NOMO-1 treated with dmso at 0.1 percent for 144 hours (cell line): Measurements from ENCODE around the gene RPE65.
"Not testable (repeated sequence)": the region's sequence is repeated elsewhere in the genome, so short reads cannot be mapped to it uniquely, and the experiment has no call there.

Experiments used
- DNase-seq: peaks from one replicate; lab custom pipeline; 2025; ENCODE audit not compliant: unreplicated experiment; lab: John Stamatoyannopoulos, UW

RPE65 gene

DNA sequence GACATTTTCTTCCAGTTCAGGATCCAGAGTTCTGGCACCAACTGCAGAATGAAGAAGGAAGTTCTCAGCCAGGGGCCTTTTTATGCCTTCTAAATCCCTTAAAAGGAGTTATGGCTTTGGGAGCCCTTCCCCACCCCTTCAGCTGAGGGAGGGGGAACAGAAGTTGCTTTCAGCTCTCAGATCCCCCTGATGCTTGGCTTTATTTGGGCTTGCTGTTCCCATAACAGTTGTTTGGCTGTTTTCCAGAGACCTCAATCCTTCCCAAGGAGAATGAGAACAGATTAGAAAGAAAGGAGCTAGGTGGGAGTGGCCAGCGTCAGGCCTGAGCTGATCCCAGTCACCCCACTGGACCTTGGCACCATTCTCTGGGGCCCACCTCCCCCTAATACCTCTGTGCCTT is at the start of gene RPE65:
TSS of gene RPE65 (minus strand) at position 54 of the 400 bp plus-strand sequence. CDS start at position 5, 49 bp downstream.
- no peak for DNase-seq

DNA sequence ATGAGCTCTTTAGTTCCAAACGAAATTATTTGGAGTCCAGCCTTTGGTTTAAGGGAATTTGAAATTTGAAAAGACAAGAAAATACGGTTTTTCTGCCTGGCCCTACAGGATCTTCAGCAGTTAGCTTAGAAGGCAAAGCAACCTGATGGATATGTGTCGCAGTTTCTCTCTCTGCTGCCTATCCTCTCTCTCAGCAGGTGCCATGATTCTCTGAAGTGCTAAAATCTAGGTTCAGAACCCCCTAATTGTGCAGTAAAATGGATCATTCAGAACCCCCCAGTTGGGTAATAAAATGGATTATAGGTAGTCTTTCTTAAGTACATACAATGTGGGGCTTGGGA is 47.6 kb upstream of the RPE65 start:
- DNase-seq: peak; percentile 46

DNA sequence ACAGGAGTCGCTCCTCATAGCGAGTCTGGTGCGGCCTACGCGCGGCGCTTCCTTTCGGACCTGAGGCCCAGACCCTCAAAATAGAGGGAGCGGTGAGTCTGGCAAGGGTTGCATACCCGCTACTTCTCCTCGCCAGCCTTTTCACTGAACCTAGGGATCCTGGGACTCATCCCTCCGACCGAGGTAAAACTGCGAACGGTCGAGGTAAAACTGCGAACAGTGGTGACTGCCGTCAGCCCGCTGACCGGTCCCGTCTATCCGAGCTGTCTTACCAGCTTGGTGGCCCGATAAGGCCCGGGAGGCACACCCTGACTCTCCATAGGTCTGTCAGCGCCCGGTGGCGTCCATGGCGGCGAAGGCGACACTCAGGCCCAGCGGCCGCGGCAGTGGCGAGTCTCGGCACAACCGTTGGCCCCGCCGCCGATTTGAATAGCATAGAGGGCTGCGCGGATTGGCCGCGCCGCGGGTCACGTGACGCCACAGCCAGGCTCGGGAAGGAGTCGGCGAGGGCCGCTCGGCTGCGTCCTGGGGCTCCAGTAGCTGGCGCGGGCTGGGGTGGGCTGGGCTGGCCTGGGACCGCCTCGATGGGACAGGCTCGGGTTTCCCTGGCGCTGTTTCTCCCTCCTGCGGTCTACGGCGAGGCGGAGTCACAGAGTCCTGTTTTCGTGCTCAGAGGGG is 47.1 kb upstream of the RPE65 start, which contains the start of gene DEPDC1:
TSS of gene DEPDC1 (minus strand) at position 403 of the 678 bp plus-strand sequence. CDS start at position 320, 83 bp downstream.
- DNase-seq: peak; percentile 87

GRCh38 chr1:68495968-68496679 is 46.4 kb upstream of the RPE65 start:
- DNase-seq: no peak

- DNase-seq: no peak
Measured at GRCh38 chr1:68495532-68495931, 45.8 kb upstream of the RPE65 start.

DNA sequence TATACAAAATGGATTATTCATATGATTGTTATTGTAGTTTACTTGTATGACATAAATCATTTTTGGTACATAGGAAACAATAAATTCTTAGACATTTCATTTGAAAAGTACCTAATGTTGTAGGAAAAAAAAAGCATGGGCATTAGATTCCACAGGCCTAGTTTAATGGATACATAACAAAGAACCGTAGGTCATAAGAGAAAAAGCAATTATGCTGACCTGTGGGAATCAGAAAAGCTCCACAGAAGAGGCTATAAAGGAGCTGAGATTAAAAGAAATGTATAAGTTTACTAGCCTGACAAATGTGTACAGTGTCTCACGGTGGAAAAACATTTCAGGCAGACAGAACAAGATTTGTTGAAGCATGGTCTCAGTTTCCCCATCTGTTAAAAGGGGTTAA is 43.4 kb upstream of the RPE65 start:
- DNase-seq: no peak

DNA sequence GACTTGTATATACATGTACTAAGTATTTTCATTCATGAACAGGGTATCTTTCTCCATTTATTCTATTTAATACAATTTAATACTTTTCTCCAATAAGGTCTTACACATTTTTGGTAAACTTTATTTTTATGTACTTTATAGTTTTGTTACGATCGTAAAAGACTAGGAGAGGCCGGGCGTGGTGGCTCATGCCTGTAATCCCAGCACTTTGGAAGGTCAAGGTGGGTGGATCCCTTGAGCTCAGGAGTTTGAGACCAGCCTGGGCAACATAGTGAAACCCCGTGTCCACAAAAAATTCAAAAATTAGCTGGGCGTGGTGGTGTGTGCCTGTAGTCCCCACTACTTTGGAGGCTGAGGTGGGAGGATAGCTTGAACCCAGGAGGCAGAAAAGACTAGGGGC is 42.5 kb upstream of the RPE65 start:
- not testable (repeated sequence) for DNase-seq

DNA sequence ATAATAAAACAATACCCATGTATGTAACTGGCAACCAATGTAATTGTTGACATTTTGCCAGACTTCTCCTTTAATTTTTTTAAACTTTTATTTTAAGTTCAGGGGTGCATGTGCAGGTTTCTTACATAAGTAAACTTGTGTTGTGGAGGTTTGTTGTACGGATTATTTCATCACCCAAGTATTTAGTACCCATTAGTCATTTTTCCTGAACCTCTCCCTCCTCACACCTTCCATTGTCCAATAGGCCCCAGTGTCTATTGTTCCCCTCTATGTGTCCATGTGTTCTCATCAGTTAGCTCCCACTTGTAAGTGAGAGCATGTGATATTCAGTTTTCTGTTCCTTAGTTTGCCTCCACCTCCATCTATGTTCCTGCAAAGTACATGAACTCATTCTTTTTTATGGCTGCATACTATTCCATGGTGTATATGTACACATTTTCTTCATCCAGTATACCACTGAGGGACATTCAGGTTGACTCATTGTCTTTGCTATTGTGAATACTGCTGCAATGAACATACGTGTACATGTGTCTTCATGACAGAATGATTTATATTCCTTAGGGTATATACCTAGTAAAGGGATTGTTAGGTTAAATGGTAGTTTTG is 40.4 kb upstream of the RPE65 start:
- no peak for DNase-seq

DNA sequence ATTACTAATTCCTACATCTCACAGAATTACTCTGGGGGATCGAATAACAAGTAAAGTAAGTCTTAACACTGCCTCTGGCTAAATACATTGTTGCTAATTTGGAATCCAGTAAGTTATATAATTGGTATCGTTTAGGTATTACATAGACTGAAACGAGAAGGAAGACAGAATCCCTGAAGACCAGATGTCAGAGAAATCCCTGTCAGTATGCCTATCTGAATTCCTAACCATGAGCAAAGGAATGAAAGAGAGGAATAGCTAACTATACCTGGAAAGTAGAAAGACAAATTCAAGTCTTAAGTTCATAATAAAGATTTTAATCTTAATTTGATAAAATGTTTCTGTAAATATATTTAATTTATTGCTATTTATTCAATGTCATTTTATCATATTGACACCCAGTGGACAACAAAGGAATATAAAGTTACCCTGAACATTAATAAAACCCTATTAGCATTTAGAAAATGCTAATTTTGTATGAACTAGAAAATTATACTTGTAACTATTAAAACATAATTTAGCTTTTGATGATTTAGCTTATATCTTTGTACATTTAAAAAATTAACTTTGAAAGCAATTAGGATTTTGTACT is 35.8 kb upstream of the RPE65 start:
- DNase-seq: no peak

DNA sequence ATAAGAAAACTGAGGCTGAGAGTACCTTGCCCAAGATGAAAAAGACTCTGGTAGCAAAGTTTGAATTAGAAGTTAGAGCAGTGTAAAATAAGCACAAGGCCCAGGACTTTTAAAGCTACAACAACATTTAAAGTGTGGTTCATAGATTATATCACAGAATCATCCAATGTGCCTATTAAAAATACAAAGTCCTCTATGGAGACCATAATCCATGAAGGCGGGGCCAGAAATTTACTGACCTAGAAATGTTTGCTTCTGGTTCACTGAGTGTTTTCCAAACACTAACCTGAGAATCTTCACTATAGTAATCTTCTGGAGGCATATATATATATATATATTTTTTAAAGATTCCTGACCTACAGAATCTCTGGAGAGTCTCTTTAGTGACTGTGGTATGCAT is 34.9 kb upstream of the RPE65 start:
- DNase-seq: no peak

DNA sequence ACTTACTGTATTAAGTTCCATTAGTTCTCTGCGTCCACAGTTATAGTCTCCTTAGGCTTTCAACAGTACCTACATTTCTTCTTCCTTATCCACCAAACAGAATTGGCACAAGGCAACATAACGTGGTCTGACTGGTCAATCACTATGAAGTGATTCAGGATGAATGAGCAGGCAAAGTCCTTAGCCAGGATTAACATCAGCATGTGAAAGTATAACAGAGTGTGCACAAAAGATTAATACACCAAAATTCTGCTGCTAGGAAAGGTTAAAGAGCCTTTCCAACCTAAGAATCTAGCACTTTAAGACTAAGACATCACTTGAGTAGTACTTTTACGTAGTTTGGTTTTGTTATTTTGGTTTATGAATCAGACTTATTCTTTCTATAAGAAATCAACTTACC is 31.3 kb upstream of the RPE65 start:
- no peak for DNase-seq

- no peak for DNase-seq
Measured at GRCh38 chr1:68479501-68479900, 29.7 kb upstream of the RPE65 start.

GRCh38 chr1:68478662-68479061 is 28.9 kb upstream of the RPE65 start:
- DNase-seq: no peak

GRCh38 chr1:68476626-68477025 is 26.9 kb upstream of the RPE65 start:
- not testable (repeated sequence) for DNase-seq

DNA sequence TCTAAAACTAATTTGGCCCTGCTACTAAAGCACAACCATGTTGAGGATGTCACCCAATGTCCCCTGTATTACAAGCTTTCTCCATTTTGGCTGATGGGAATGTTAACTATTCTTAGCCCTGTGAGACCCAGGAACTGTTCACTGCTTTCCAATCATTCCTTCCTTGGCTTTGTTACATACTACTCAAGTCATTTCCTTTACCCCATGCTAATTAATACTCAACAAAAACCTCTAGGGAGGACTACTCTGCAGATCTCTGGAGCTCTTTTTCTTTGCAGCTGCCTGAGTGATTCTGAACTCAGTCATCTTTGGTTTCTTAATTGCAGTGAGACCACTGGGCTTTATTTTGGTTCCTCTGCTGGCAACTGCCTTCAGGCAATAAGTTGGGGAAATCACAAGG is 23.3 kb upstream of the RPE65 start:
- DNase-seq: no peak

GRCh38 chr1:68470388-68470970 is 20.7 kb upstream of the RPE65 start:
- DNase-seq: no peak

DNA sequence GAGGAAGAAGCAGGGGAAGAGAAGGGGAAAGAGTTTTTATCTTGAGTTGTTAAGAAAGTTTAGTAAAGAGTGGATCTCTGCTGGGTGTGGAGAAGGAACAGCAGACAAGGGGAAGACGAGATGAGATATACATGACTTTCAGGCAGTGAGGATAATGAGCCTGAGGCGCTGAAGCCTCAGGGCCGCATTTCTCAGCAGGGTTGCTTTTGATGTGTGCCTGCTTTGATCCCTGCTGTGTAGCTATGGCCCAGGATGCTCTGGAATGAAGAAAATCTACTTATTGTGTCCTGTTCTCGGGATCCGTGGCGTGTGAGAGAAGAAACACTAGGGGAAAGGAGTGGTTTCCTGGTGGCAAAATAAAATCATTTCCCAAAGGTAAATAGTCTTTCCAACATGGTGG is 15.1 kb upstream of the RPE65 start:
- DNase-seq: no peak

- DNase-seq: no peak
Measured at GRCh38 chr1:68460935-68461334, 11.2 kb upstream of the RPE65 start.

GRCh38 chr1:68459796-68460195 is 10.0 kb upstream of the RPE65 start:
- no peak for DNase-seq

DNA sequence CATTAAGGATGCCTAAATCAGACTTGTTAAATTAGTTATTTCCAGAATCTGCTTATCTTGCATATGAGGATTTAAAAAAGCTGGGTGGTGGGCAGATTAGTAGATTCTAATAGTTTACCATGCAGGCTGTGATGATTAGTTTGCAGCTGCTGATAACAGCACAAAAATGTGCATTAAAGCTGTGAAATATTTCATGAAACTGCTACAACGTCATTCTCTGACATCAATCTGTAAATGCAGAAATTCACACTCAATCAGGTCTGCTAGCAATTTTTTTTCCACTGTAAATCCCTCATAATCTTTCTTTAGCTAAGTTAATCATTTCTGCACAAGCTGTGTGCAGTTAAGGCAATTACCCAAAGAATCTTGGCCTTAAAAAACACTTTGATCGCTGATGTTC is 9.3 kb upstream of the RPE65 start:
- no peak for DNase-seq

- no peak for DNase-seq
Measured at GRCh38 chr1:68456202-68456601, 6.4 kb upstream of the RPE65 start.

GRCh38 chr1:68454534-68454933 is 4.8 kb upstream of the RPE65 start:
- no peak for DNase-seq
